Effector CD8-positive, alpha-beta T cell (primary cell): ENCODE data around the gene KRT9.

Experiments used
- DNase-seq: peaks from one replicate; lab custom pipeline; 2025; lab: John Stamatoyannopoulos, UW

KRT9 gene

DNA sequence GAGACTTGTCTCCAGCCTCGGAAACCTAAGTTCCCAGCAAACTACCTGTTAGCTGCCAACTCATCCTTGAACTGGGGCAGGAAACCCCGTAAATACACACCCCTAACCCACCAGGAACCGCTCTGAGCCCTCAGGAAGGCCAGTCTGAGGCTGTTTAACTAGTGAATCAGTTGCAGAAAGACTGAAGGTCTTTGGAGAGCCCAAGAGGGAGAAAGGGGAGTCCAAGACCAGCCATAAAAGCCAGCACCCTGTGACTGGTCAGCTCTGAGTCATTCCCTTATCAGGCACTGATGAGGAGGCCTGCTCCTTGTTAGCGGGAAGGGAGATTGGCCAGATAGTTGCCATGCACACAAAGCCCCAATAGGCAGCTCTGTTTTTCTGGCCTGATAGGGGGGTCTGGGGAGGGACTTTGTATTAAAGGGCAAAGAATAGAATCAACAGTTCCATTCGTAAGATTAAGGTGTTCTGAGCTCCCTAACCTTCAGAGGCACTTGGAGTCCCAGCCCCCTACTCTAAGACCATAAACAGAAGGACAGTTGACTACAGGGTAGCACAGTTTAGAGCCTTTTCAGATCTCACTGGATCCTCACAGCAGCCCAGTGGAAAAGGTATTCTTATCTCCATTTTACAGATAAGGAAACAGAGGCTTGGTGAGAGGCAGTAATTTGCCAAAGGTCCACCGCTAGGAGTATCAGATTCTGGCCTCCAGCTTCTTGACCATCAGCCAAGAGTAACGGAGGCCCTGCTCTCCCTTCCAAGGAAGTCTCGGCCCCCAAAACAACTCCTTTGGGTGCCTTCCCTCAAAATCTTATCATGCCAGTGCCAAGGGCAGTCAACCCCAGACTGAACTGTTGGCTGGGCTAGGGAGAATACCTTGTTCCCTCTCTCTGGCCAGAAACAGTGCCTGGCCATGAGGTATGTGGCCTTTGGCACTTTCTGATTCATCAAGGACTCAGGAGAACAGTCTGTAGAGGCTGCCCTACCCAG, 41.5 kb downstream of the KRT9 start:
- DNase-seq: no peak

DNA sequence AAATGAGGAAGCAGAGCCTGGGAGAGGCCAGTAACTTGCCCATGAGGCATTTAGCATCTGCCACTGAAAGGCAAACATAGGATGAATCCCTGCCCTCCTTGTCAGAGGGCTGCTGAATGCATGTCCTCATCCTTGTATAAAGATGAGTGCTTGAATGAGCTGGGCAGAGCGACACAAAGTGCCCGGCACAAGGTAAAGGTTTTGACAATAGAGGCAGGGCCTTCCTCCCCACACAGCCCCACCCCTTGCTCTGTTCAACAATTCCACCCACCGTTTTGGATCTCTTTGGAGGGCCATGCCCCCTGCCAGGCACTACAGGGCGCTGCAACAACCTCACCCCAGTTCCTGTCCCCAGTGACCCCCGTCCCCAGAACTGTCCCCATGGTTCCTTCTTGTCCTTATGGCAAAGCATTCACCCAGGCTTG, 42.4 kb downstream of the KRT9 start:
- no peak for DNase-seq

DNA sequence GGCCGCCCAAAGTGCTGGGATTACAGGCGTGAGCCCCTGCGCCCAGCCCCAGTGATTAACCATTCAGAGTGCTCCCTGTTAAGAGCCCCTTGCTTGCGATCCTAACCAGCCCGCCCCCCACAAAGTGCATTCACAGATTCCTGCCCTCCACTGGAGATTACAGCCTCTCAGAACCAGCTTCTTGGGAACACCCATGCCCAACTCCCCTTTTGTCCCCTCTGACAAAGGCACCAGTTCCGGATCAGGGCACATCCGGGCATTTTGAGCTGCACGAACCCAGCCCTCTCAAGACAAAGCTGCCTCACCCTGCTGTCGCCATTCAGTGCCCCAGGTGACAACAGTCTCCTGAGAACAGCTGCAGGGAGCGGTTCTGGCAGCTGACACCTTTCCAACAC, 42.9 kb downstream of the KRT9 start:
- DNase-seq: no peak

DNA sequence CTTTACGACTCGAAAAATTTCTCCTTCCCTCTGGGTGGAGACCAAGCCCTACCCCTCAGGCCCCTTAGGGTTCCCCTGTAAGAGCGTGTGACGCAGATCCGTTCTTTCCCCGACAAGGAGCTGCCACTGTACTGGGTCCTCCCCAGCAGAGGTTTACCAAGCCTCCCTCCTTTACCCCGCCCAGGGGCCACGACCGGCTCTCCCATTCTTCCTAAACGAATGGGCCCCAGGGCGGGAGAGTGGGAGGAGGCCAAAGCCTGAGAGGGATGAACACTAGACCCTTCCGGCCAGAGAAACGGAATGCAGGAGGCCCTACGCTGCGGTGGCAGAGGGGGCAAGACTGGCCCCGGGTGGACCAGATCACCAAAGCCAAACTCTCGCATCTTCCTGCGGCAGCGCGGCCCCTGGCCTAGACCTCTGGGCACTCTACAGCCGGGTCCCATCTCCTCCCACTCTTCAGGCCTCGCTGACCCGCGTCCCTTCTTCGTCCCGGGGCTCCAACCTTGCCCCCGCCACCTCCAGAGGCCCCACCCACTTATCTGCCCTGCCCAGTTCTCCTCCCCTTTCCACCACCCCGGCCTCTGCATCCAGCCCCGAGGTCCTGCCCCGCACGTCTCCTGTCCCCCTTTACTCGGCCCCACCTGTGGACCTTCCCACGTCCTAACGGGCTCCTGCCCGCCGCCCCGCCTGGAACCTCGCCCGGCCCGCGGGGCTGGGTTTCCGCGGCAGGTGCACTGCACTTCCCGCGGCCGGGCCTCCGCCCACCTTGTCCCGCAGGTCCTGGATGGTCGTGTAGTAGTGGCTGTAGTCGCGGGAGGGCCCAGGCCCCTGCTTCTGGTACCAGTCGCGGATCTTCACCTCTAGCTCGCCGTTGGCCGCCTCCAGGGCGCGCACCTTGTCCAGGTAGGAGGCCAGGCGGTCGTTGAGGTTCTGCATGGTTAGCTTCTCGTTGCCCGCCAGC, 44.5 kb downstream of the KRT9 start:
- DNase-seq: no peak

DNA sequence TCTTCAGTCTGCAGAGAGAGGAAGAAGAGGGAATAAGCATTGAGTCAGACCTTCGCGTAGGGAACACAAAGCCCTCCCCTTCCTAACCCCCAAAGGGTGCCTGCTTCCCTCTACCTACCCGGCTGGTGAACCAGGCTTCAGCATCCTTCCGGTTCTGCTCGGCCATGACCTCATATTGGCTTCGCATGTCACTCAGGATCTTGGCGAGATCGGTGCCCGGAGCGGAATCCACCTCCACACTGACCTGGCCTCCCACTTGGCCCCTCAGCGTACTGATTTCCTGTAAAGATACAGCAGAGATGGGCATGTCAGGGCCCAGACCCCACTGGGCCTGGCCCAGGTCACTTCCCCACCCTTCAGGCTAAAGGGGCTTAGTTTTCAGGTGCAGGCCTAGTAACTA, 47.6 kb downstream of the KRT9 start:
- no peak for DNase-seq

DNA sequence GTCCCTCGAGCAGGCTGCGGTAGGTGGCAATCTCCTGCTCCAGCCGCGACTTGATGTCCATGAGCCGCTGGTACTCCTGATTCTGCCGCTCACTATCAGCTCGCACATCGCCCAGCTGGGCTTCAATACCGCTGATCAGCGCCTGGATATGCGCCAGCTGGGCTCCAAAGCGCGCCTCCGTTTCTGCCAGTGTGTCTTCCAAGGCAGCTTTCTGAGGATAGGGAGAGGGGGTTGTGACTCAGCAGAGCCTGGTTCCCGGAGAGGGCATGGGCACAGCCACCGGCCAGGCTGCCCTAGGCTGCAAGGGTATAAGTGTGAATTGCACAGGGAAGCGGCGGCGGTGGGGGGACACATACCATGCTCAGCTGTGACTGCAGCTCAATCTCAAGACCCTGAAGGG, 48.1 kb downstream of the KRT9 start:
- no peak for DNase-seq

DNA sequence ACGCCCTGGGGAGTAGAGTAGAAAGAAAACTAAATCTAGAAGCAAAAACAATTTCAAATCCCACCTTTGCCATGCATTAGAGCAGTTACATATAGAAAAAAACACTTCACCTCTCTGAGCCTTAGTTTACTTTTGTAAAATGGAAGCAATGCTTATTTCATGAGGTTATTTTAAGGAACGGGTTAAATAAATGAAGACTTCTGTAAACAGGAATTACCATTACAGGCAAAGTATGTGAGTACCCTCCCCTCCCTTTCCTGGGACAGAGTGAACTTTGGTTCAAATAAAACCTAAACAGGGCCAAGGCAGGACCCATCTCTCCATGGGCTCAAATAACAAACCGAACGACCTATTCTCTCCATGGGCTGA, 48.6 kb downstream of the KRT9 start:
- no peak for DNase-seq

DNA sequence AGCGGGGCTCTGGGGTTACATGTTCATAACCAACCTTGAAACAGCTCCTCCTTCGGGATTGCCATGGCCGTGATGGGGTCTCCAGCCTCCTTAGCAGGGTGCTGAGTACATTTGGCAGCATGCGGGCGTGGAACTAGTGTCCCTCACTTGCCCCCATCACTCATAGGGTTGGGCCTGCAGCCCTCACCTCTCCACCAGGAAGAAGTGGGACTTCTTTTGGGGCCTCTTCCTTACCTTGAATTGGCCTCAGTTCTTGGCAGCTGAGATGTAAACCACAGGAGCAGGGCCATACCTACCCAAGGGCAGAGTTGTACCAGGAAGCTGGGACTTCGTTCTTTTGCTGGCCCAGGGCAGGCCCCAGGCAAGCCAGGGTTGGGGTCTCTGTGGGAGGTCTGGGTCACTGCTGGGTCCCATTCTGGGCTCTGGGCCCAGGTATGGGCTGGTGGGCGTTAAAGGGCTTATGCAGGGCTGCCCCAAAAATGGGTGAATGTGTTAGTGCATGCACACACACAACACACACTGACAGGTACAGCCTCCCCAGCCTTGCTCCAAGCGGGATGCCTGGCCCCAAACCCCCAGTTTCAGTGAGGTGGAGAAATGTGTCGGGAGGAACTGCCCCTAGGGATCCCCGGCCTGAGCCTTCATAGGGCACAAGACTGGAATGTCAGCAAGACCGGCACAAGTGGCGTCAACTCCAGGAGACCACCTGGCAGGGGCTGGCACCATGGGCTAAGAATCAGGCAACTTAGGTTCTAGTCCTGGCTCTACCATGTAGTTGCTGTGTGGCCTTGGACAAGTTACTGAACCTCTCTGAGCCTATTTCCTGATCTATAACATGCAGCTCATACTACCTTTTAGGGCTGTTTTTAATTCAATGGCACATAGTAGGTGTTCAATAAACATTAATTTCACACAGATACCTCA, 49.3 kb downstream of the KRT9 start:
- no peak for DNase-seq

DNA sequence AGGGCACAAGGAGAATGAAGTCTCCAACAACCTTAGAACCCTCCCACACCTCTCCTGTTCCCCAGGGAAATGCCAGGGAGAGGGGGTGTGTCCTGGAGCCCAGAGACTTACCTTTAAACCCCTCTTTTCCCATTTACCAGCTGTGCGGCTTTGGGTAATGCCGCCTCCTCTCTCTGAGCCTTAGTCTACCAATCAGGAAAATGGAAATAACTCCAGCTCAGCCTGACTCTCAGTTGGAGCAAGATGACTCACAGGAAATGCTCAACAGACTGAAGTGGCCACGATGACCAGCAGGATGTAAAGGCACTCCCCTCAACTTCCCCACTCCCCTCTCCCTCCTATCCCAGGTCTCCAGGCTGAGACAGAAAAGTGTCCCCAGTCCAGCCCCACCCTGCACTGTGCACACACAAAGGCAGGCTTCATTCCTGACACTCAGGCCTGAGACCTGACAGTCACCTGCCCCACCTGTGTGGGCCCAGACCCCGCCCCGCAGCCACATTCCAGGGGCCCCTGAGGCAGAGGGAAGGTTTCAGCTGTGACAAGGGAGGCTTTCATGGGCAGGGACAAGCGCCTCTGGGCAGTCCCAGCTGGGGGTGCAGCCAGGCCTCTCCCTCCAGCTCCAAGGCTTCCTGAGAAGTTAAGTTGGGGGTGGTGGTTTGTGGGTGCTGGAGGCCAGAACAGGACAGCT, 50.1 kb downstream of the KRT9 start:
- no peak for DNase-seq

DNA sequence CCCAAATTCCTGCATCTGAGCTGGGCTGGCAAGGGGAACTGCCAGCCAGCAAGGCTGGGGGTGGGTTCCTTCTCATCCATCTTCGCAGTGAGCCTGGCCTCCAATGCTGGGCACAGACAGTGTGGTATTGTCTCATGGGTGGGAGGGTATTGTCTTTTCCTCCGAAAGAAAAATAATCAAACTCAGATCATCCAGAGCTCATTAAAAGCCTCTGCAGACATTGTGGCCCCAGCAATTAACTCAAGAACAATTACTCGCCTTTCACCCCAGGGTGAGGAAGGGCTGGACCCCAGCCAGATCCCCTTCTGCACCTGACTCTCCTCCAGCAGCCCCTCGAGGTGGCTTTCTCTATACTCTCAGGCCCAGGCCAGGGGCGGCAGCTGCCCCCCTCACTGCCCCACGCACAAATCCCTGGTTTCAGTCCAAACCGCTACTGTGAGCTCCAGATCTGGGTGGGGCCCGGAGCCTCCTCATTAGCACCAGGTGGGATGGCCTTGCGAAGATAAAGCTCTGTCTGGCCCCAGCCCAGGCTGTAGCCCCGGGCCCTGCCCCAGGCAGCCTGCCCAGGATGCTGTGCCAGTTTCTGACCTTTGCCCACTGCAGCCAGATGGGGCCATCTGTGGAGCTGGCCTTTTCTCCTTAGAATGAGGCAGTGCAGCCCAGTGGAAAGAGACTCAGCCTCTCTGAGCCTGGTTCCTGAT, 50.9 kb downstream of the KRT9 start:
- no peak for DNase-seq

DNA sequence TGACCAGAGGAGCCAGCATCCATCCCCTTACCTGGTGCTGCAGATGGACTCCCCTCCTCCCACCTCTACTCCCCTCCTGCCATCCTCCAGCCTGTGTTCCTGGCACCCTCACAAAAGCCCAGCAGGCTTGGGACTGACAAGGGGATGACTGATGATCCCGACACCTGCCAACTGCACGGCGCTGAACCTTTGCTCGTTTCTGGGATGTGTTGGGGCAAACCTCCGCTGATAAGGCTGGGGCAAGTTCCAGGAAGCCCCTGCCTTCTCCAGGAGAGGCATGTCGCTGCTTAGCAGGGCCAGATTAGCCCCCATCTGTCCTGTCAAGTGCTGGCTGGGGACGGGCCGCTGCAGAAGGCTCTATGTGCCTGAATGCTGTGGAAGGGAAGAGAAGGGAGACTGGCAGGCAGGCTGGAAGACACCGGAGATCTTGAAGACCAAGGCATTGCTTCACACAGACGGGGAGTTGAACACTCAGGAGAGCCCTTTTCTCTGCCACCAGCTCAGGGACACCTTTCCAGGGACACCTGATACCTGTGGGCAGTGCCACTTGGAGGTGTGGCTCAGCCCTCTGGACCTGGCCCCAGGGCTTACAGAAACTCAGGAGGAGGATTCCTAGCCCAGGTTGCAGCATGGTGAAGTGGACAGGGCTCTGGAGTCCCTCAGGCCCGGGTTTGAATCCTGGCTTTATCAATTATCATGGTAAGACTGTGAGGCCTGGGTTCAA, 52.2 kb downstream of the KRT9 start:
- no peak for DNase-seq

DNA sequence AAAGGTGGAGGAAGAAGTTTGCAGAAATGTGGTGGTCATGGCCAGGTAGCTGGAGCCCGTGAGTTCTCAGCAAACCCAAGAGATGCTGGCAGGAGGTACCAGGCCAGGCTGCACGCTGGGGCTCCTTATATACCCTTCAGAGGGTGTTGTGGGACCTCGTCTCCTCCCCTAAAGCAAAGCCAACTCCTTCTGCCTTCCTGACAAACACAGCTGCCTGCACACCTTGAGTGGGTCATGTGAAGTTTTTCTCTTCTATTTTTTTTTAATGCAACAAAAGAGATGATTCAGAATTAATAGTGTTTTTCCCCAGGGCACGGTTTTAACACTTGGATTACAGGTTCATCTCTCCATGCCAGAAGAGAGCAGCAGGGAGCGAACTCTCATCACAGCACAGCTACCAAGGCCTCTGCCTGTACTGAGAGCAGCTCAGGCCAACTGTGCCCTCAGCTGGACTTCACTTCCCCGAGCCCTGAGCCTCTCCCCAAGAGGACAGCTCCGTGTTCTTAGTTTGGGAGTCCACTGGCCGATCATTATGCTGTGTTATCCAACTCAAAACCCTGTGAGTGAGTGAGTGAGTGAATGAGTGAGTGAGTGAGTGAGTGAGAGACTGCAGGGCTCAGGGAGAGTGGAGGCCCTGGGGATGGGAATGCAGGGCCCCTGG, 52.9 kb downstream of the KRT9 start, which contains the start of gene KRT15:
TSS of gene KRT15 (minus strand) at position 102 of the 661 bp plus-strand sequence. CDS start at position 39, 63 bp downstream.
- no peak for DNase-seq

DNA sequence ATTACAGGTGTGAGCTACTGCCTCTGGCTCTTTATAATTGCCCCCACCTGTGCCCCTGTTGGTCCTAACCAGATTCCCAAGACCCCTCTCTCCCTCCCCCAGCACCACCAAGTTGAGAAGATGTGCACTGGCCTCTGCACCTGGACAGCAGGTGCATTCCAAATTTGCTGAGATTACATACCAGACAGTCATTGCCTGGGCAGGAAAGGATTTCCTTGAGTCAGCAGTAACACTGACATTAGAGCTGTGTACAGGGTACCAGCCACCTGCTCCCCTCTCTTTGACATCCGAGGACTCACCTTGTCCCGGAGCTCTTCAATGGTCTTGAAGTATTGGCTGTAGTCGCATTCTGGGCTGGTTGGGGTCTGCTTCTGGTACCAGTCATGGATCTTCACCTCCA, 53.8 kb downstream of the KRT9 start:
- DNase-seq: no peak

DNA sequence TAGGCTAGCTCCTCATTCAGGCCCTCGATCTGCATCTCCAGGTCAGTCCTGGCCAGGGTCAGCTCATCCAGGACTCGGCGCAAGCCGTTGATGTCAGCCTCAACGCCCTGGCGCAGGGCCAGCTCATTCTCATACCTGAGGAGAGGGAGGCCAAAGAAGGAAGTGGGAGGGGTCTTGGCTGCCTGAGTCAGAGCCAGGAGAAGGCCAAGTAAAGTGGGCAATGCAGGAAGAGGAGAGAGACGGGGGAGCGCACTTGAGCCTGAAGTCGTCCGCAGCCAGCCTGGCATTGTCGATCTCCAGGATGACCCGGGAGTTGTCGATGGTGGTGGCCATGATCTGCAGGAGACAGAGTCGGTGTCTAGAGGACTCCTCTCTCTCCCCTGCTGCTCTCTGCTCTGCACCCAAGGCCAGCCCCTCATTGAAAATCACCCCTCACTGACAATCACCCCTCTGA, 55.0 kb downstream of the KRT9 start:
- no peak for DNase-seq

DNA sequence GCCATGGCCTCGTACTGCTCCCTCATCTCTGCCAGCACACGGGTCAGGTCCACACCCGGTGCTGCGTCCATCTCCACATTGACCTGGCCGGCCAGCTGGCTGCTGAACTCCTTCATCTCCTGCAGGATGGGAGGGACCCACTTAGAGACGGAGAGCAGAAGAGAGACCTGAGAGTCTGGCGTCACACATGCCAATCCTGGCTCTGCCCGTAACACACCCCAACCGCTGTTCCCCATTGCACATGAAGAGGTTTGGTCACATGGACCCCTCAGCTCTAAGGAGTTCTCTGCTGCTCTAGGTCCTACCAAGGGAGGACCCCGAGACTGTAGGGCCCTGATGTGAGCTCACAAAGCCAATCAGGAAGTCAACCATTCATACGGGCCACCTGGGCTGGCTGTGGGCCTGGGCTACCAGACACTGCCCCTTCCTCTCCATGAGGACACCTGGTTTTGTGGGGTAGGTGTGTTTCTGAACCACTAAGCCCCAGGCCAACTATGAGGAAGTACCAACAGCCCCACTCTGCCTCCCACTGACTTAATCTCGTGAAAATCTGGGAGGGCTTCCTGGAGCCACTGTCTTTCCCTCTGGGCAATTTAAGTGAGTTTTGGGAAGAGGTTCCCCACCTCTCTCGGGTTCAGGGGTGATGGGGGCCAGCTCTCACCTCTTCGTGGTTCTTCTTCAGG, 55.6 kb downstream of the KRT9 start:
- DNase-seq: no peak
